Placental epithelial cell (primary cell): Measurements from ENCODE around the gene PATZ1. TPM values are rescaled to one million over a fixed set of nuclear protein-coding genes. Genes with fewer than 3 reads are reported as not detected.

Experiments
- small RNA-seq: library from RNA; depleted of rRNA; stranded (forward); fragments of <200 nt; gene quantifications from one replicate; pipeline ENCODE3, GENCODE V24; 2012
- total RNA-seq: library from RNA; depleted of rRNA; stranded (reverse); fragments of >200 nt; gene quantifications from 2 replicates; pipeline ENCODE4 v1.2.3, GENCODE V29; 2012

Gene PATZ1, protein sequence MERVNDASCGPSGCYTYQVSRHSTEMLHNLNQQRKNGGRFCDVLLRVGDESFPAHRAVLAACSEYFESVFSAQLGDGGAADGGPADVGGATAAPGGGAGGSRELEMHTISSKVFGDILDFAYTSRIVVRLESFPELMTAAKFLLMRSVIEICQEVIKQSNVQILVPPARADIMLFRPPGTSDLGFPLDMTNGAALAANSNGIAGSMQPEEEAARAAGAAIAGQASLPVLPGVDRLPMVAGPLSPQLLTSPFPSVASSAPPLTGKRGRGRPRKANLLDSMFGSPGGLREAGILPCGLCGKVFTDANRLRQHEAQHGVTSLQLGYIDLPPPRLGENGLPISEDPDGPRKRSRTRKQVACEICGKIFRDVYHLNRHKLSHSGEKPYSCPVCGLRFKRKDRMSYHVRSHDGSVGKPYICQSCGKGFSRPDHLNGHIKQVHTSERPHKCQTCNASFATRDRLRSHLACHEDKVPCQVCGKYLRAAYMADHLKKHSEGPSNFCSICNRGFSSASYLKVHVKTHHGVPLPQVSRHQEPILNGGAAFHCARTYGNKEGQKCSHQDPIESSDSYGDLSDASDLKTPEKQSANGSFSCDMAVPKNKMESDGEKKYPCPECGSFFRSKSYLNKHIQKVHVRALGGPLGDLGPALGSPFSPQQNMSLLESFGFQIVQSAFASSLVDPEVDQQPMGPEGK
- 22.3 and 30.2 TPM in 2 replicates for total RNA-seq

DNA sequence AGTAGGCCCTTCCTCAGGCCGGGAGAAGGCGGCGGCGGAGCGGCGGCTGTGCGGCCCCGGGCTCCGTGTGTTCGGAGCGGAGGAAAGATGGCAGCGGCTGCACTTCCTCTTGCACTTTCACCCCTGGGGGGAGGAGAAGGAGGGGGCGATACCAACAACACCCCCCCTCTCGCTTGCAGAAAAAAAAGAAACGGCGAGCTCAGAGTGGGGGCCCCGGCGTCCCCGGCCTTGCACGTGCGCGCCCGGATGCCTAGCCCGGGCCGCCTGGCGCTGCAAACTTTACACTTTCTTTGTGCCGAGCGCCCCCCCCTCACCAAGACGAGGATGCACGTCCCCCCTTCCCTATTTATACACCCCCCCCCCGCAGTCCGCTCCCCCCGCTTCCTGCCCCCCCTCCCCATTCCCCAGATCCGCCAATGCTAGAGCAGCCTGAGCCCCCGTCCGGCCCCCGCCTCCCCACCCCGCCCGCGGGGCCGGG, at the start of gene PATZ1:
PATZ1 (minus strand) TSS at position 92 of the 478 bp plus-strand sequence. CDS start 744 bp downstream, outside the sequence.

DNA sequence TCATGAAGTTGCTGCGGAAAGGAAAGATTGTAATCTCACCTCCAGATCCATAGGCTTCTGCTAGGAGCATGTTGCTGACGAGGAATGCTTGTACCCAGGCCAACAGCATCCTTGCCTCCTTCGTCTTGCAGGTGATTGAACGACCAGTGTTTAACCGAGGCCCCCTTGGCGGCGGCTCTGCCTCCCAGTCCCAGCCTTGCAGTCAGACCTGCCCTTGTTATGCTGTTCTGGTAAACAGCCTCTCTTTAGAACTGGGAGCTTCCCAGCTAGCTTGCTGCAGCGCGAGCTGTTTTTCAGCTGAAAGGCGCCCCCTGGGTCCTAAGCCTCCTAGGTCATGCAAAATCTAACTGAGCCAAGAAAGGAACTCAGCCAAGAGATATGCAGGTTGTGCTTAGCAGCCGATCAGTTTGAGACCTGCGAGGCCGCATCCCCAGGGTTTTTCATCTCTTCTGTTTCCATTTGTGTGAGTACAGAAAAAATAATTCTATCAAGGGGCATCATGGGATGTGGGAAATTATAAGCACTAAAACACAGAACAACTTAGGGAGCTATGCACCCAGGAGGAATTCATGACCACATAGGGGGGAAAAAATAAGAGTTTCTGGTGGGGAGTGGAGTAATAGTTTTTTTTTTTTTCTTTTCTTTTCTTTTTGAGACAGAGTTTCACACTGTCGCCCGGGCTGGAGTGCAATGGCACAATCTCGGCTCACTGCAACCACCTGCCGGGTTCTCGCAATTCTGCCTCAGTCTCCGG, 53.7 kb downstream of the PATZ1 start, which contains the start of gene PIK3IP1:
PIK3IP1 (minus strand) TSS at position 253 of the 754 bp plus-strand sequence; CDS start at position 109, 144 bp downstream.

Small RNA genes lying within 50 kb of the gene (small RNA-seq; reads per million reads assigned to genes)
- gene RNA5SP496 (not detected), gene RNU6-338P (not detected)

Other genes starting within 250 kb of the PATZ1 start
- 59.2 and 79.7 TPM in 2 replicates for gene SELENOM, start 238.8 kb downstream of the PATZ1 start, total RNA-seq
- gene INPP5J, start 223.4 kb downstream of the PATZ1 start, total RNA-seq, result 0.43 and 0.79 TPM in 2 replicates
- not detected in 2 replicates for gene PLA2G3, start 205.8 kb downstream of the PATZ1 start, total RNA-seq
- gene RNF185, start 186.2 kb downstream of the PATZ1 start, total RNA-seq, result 29.4 and 33.1 TPM in 2 replicates
- 91.9 and 238 TPM in 2 replicates for gene LIMK2, start 134.0 kb downstream of the PATZ1 start, total RNA-seq
- 3.8 and 22.0 TPM in 2 replicates for gene PIK3IP1, start 53.9 kb downstream of the PATZ1 start, total RNA-seq
- gene DRG1, start 53.3 kb upstream of the PATZ1 start, total RNA-seq, result 55.0 and 77.6 TPM in 2 replicates
- gene EIF4ENIF1, start 143.5 kb upstream of the PATZ1 start, total RNA-seq, result 12.7 and 31.0 TPM in 2 replicates
- gene SFI1, start 150.2 kb upstream of the PATZ1 start, total RNA-seq, result 8.2 and 12.6 TPM in 2 replicates